ENCODE results near the gene UBE2J2. TPM values are rescaled to one million over a fixed set of nuclear protein-coding genes. Genes with fewer than 3 reads are reported as not detected.

Gene UBE2J2
- polyA plus RNA-seq, 1 donor from 2014 or later: 79.7 TPM

DNA sequence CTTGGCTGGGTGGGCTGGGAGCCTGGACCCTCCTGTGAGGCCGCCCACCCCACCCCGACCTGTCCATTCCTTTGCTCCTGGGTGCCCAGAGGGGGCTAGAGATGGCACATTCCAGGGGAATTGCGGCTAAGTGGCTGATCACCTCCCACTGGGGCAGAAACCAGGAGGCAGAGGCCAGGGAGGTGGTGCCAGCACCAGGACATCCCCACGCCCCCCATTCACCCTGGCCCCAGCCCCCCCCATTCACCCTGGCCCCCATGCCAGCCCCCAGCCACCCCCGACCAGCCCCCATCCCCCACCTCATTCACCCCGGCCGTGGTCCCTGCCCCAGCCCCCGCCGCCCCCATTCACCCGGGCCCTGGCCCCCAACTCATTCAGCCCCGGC is 33.3 kb downstream of the UBE2J2 start:
- no peak overlapping the region for H3K9ac ChIP-seq (ENCODE audit: low read length)
- no peaks in the 10 kb centered on the region for H3K36me3 ChIP-seq (ENCODE audit: insufficient read depth, low read length)
- H3F3A ChIP-seq (ENCODE audit: insufficient read depth, low read length, poor library complexity, severe bottlenecking): no peaks in the 10 kb centered on the region
- TF ChIP-seq, protein P1, sequence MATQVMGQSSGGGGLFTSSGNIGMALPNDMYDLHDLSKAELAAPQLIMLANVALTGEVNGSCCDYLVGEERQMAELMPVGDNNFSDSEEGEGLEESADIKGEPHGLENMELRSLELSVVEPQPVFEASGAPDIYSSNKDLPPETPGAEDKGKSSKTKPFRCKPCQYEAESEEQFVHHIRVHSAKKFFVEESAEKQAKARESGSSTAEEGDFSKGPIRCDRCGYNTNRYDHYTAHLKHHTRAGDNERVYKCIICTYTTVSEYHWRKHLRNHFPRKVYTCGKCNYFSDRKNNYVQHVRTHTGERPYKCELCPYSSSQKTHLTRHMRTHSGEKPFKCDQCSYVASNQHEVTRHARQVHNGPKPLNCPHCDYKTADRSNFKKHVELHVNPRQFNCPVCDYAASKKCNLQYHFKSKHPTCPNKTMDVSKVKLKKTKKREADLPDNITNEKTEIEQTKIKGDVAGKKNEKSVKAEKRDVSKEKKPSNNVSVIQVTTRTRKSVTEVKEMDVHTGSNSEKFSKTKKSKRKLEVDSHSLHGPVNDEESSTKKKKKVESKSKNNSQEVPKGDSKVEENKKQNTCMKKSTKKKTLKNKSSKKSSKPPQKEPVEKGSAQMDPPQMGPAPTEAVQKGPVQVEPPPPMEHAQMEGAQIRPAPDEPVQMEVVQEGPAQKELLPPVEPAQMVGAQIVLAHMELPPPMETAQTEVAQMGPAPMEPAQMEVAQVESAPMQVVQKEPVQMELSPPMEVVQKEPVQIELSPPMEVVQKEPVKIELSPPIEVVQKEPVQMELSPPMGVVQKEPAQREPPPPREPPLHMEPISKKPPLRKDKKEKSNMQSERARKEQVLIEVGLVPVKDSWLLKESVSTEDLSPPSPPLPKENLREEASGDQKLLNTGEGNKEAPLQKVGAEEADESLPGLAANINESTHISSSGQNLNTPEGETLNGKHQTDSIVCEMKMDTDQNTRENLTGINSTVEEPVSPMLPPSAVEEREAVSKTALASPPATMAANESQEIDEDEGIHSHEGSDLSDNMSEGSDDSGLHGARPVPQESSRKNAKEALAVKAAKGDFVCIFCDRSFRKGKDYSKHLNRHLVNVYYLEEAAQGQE (IDR thresholded peaks at IDR 0.05; ENCODE audit: borderline replicate concordance): no peak
- no peak for TF ChIP-seq CTCF (IDR thresholded peaks at IDR 0.05; ENCODE audit: poor library complexity, severe bottlenecking)
- no peak for TF ChIP-seq POLR2AphosphoS5 (IDR thresholded peaks at IDR 0.05)
- TF ChIP-seq MXI1 (conservative IDR thresholded peaks at IDR 0.05; ENCODE audit: poor library complexity, severe bottlenecking): no peak
- no peak for TF ChIP-seq RAD21 (conservative IDR thresholded peaks at IDR 0.05)
- TF ChIP-seq SMC3 (conservative IDR thresholded peaks at IDR 0.05; ENCODE audit: poor library complexity): no peak
- no peak for TF ChIP-seq EP300 (conservative IDR thresholded peaks at IDR 0.05; ENCODE audit: poor library complexity, severe bottlenecking)
- TF ChIP-seq EZH2 (IDR thresholded peaks at IDR 0.05; ENCODE audit: borderline replicate concordance, insufficient read depth, low read length, poor library complexity, severe bottlenecking): no peak
- no peak for TF ChIP-seq TAF1 (IDR thresholded peaks at IDR 0.05; ENCODE audit: low read depth)
- H2AFZ ChIP-seq (ENCODE audit: low read depth, low read length): no peak overlapping the region
- H3K27ac ChIP-seq (ENCODE audit: low read length): no peak overlapping the region
- no peaks in the 10 kb centered on the region for H4K20me1 ChIP-seq (ENCODE audit: insufficient read depth)
- H3K9me2 ChIP-seq (ENCODE audit: insufficient read depth, low read length): no peaks in the 10 kb centered on the region
- H3K4me2 ChIP-seq (ENCODE audit: low read length): no peak overlapping the region
- H3K27me3 ChIP-seq (ENCODE audit: insufficient read depth, low read depth, low read length): no peaks in the 10 kb centered on the region
- H3K4me3 ChIP-seq (ENCODE audit: low read length): no peak overlapping the region
- H3K9me3 ChIP-seq (ENCODE audit: low read length): no peaks in the 10 kb centered on the region
- no peaks in the 10 kb centered on the region for H3K79me2 ChIP-seq (replicated peaks; ENCODE audit: insufficient read depth, low read length)

- Histone ChIP-seq H3K27ac (ENCODE audit: low read length) (no peak overlapping the region), H3K9me2 (ENCODE audit: insufficient read depth, low read length) (no peaks in the 10 kb centered on the region), H2AFZ (ENCODE audit: low read depth, low read length) (no peak overlapping the region), H3K36me3 (ENCODE audit: insufficient read depth, low read length) (no peaks in the 10 kb centered on the region), H3K27me3 (ENCODE audit: insufficient read depth, low read depth, low read length) (no peaks in the 10 kb centered on the region), H3K9me3 (ENCODE audit: low read length) (no peaks in the 10 kb centered on the region), H3F3A (ENCODE audit: insufficient read depth, low read length, poor library complexity, severe bottlenecking) (no peaks in the 10 kb centered on the region), H3K4me3 (ENCODE audit: low read length) (no peak overlapping the region), H3K4me2 (ENCODE audit: low read length) (no peak overlapping the region), H3K79me2 (replicated peaks; ENCODE audit: insufficient read depth, low read length) (no peaks in the 10 kb centered on the region), H4K20me1 (ENCODE audit: insufficient read depth) (no peaks in the 10 kb centered on the region), H3K9ac (ENCODE audit: low read length) (no peak overlapping the region)
- no peak for TF ChIP-seq MXI1 (conservative IDR thresholded peaks at IDR 0.05; ENCODE audit: poor library complexity, severe bottlenecking)
- no peak for TF ChIP-seq EP300 (conservative IDR thresholded peaks at IDR 0.05; ENCODE audit: poor library complexity, severe bottlenecking)
- TF ChIP-seq TAF1 (IDR thresholded peaks at IDR 0.05; ENCODE audit: low read depth): no peak
- TF ChIP-seq RAD21 (conservative IDR thresholded peaks at IDR 0.05): no peak
- no peak for TF ChIP-seq CTCF (IDR thresholded peaks at IDR 0.05; ENCODE audit: poor library complexity, severe bottlenecking)
- TF ChIP-seq, protein P1 (IDR thresholded peaks at IDR 0.05; ENCODE audit: borderline replicate concordance): no peak
- TF ChIP-seq POLR2AphosphoS5 (IDR thresholded peaks at IDR 0.05): no peak
- no peak for TF ChIP-seq EZH2 (IDR thresholded peaks at IDR 0.05; ENCODE audit: borderline replicate concordance, insufficient read depth, low read length, poor library complexity, severe bottlenecking)
- no peak for TF ChIP-seq SMC3 (conservative IDR thresholded peaks at IDR 0.05; ENCODE audit: poor library complexity)
Measured at GRCh38 chr1:1239614-1240347, 33.9 kb downstream of the UBE2J2 start.

Measured in neural cell (in vitro differentiated cells).